Right cardiac atrium (tissue), 5 donors: ENCODE data around the gene PTPRN2. TPM values are rescaled to one million over a fixed set of nuclear protein-coding genes. Genes with fewer than 3 reads are reported as not detected.

Source experiments
- ATAC-seq, 2 donors: fragments of 200-7000 bp; cut with Tn5 transposase; one replicate each; pipeline versions ENCODE4 v1.8.0 to v1.9.1; 2020; ENCODE audit warnings: moderate library complexity in 2 of 2, mild to moderate bottlenecking in 1 of 2
- DNase-seq, 3 donors: peaks; one replicate each; pipeline ENCODE4 v3.0.0-alpha.2; 2020
- H3K27ac ChIP-seq: one replicate; pipeline ENCODE4 v1.5.1; 2013; ENCODE audit warnings: mild to moderate bottlenecking, low read length, control low read depth, moderate library complexity
- H3K27me3 ChIP-seq: one replicate; pipeline ENCODE4 v1.6.1; 2013; ENCODE audit not compliant: control insufficient read depth, insufficient read depth
- H3K4me1 ChIP-seq: one replicate; pipeline ENCODE4 v1.6.1; 2013; ENCODE audit warnings: low read length; ENCODE audit not compliant: control insufficient read depth, insufficient read depth
- H3K4me3 ChIP-seq: one replicate; pipeline ENCODE4 v1.5.1; 2013; ENCODE audit warnings: low read length, control low read depth
- H3K9me3 ChIP-seq: one replicate; pipeline ENCODE4 v1.6.1; 2013; ENCODE audit warnings: low read length; ENCODE audit not compliant: control insufficient read depth
- WGBS: extraction: QIAGEN DNeasy Blood & Tissue Kit; methylation state at CpG from one replicate; pipeline ENCODE4 v1.1.7; 2013; 5-methylcytosine and 5-hydroxymethylcytosine counted together
- intact Hi-C, 4 donors: fragments of 100-400 bp; cut with DNase I; formaldehyde crosslinking; loops; one replicate each; pipeline versions ENCODE4 v1.11.0 to v1.14.0; 2022 to 2023
- polyA plus RNA-seq: library from polyadenylated mRNA; stranded (reverse); fragments of 200-250 nt; gene quantifications from one replicate; pipeline ENCODE4 v1.2.3, GENCODE V29; 2013
- total RNA-seq, 4 donors: library from RNA; stranded (reverse); fragmentation: NEBNext Ultra II Directional; extraction: Animal tissue kit (Norgen Biotek cat#: 25700); gene quantifications; one replicate each; pipeline ENCODE4 v1.2.1, GENCODE V29; 2021
- donor health status: healthy with polysubstance abuse.
- donor health status: DM: no; HTN: yes; CAD: no.
- donor health status: DM: no; HTN: no; CAD: no.
- donor health status: DM: no; HTN: yes; CAD: no; lungs with severe emphysema.
- donor health status: DM: yes; HTN: yes; CAD: no.

Gene PTPRN2
- total and polyA plus RNA-seq, 5 donors, result 1.5 to 3.9 (median 1.9) TPM

GRCh38 chr7:158372400-158373342 is 215.0 kb downstream of the PTPRN2 start:
- DNase-seq (no peak), ATAC-seq (no peak)
- intact Hi-C loops, result no loop called here
- no peaks in the 10 kb centered on the region for H3K9me3 ChIP-seq
- H3K27ac ChIP-seq, result no peak overlapping the region
- 77% methylated on average over 23 of the region's 23 CpGs for WGBS
- no peaks in the 10 kb centered on the region for H3K4me1 ChIP-seq
- no peak overlapping the region for H3K4me3 ChIP-seq
- no peaks in the 10 kb centered on the region for H3K27me3 ChIP-seq

GRCh38 chr7:158371856-158372255 is 215.8 kb downstream of the PTPRN2 start:
- no peak overlapping the region for H3K4me3 ChIP-seq
- no peaks in the 10 kb centered on the region for H3K9me3 ChIP-seq
- no peaks in the 10 kb centered on the region for H3K27me3 ChIP-seq
- intact Hi-C loops, result no loop called here
- H3K27ac ChIP-seq, result no peak overlapping the region
- no peaks in the 10 kb centered on the region for H3K4me1 ChIP-seq
- ATAC-seq (no peak), DNase-seq (no peak)
- WGBS, result 81% methylated on average over 17 of the region's 17 CpGs

DNA sequence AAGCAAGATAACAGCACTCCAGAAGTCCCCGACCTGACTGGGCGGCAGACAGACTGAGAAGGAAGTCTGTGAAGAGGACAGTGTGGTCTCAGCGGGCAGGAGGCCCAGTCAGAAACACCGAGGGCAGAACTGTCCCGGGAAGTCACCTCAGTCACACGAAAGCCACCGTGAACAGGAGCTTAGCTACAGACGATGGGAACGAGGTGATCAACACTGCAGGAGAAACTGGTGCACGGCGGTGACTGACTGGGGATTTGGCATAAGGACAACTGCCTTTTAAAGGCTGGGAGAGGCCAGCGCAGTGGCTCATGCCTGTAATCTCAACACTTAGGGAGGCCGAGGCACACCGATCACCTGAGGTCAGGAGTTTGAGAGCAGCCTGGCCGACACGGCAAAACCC is 217.8 kb downstream of the PTPRN2 start:
- Histone ChIP-seq H3K9me3 (no peaks in the 10 kb centered on the region), H3K4me1 (no peaks in the 10 kb centered on the region), H3K27ac (no peak overlapping the region), H3K27me3 (no peaks in the 10 kb centered on the region), H3K4me3 (no peak overlapping the region)
- ATAC-seq, result no peak
- no peak for DNase-seq
- WGBS, result 85% methylated on average over 16 of the region's 16 CpGs
- intact Hi-C loops, result no loop called here

- H3K27me3 ChIP-seq, result no peaks in the 10 kb centered on the region
- WGBS, result 79% methylated on average over 6 of the region's 6 CpGs
- H3K9me3 ChIP-seq, result no peaks in the 10 kb centered on the region
- intact Hi-C loops, result no loop called here
- H3K4me3 ChIP-seq, result no peak overlapping the region
- no peaks in the 10 kb centered on the region for H3K4me1 ChIP-seq
- ATAC-seq, result no peak
- no peak overlapping the region for H3K27ac ChIP-seq
- DNase-seq, result no peak
Observed at GRCh38 chr7:158369290-158369689, 218.3 kb downstream of the PTPRN2 start.

GRCh38 chr7:158368449-158368848 is 219.2 kb downstream of the PTPRN2 start:
- DNase-seq, result no peak
- H3K4me3 ChIP-seq, result no peak overlapping the region
- intact Hi-C loops, result no loop called here
- WGBS, result 56% methylated on average over 7 of the region's 7 CpGs
- no peaks in the 10 kb centered on the region for H3K9me3 ChIP-seq
- H3K4me1 ChIP-seq, result no peaks in the 10 kb centered on the region
- H3K27ac ChIP-seq, result no peak overlapping the region
- ATAC-seq, result no peak
- H3K27me3 ChIP-seq, result no peaks in the 10 kb centered on the region

- DNase-seq (no peak), ATAC-seq (no peak)
- Histone ChIP-seq H3K27me3 (no peaks in the 10 kb centered on the region), H3K27ac (no peak overlapping the region), H3K4me3 (no peak overlapping the region), H3K9me3 (no peaks in the 10 kb centered on the region), H3K4me1 (no peaks in the 10 kb centered on the region)
- intact Hi-C loops, result no loop called here
- 57% methylated on average over 3 of the region's 3 CpGs for WGBS
Observed at GRCh38 chr7:158367634-158367982, 220.0 kb downstream of the PTPRN2 start.

- DNase-seq (no peak), ATAC-seq (no peak)
- intact Hi-C loops, result no loop called here
- no peaks in the 10 kb centered on the region for H3K27me3 ChIP-seq
- WGBS, result 82% methylated on average over 19 of the region's 19 CpGs
- no peaks in the 10 kb centered on the region for H3K4me1 ChIP-seq
- no peak overlapping the region for H3K4me3 ChIP-seq
- H3K27ac ChIP-seq, result no peak overlapping the region
- no peaks in the 10 kb centered on the region for H3K9me3 ChIP-seq
Observed at GRCh38 chr7:158366916-158367633, 220.5 kb downstream of the PTPRN2 start.

DNA sequence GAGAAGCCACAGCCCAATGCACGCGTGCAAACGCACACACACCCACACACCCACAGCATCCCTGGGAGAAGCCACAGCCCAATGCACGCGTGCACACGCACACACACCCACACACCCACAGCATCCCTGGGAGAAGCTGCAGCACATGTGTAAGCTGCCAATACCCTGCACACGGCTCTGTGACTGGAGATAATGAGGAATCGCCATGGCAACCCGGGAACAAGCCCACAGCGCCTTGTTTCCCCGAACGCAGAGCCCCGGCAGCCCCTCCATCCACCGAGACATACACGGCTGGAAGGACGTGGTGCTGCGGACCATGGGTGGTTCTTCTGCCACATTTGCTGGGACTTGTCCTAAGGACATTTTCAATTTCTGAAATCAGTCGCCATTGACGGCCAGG is 221.3 kb downstream of the PTPRN2 start:
- no peaks in the 10 kb centered on the region for H3K27me3 ChIP-seq
- DNase-seq (no peak), ATAC-seq (no peak)
- intact Hi-C loops, result no loop called here
- H3K4me3 ChIP-seq, result no peak overlapping the region
- no peaks in the 10 kb centered on the region for H3K9me3 ChIP-seq
- 74% methylated on average over 19 of the region's 19 CpGs for WGBS
- H3K4me1 ChIP-seq, result no peaks in the 10 kb centered on the region
- H3K27ac ChIP-seq, result no peak overlapping the region

GRCh38 chr7:158365267-158365666 is 222.4 kb downstream of the PTPRN2 start:
- DNase-seq (no peak), ATAC-seq (no peak)
- intact Hi-C loops, result no loop called here
- no peaks in the 10 kb centered on the region for H3K9me3 ChIP-seq
- no peaks in the 10 kb centered on the region for H3K27me3 ChIP-seq
- WGBS, result 84% methylated on average over 14 of the region's 14 CpGs
- H3K27ac ChIP-seq, result no peak overlapping the region
- H3K4me1 ChIP-seq, result no peaks in the 10 kb centered on the region
- no peak overlapping the region for H3K4me3 ChIP-seq

DNA sequence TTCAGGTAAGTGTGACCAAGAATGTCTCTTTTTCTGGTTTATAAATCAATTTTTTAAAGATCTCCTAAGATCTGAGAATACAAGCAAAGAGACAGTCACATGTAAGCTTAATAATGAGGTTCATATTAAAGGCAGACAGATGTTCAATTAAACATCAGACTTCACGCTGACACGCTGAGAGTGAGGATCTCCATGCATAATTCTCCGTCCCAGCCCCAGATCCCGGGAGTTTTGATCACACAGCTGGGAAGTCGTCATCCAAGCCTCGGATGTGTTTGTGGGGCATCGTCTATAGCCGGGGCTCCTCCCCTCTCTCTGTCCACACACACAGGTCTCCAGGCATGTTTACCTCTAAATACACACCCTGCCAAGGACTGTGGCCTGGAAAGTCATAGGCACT is 223.2 kb downstream of the PTPRN2 start:
- ATAC-seq, result no peak
- 85% methylated on average over 8 of the region's 8 CpGs for WGBS
- no peaks in the 10 kb centered on the region for H3K9me3 ChIP-seq
- H3K4me1 ChIP-seq, result no peaks in the 10 kb centered on the region
- H3K27me3 ChIP-seq, result no peaks in the 10 kb centered on the region
- no peak for DNase-seq
- H3K4me3 ChIP-seq, result no peak overlapping the region
- H3K27ac ChIP-seq, result no peak overlapping the region
- intact Hi-C loops, result no loop called here
